Measurements from ENCODE around the gene RNF220.

RNF220 gene

GRCh38 chr1:44546403-44547053 lies 141.5 kb downstream of the RNF220 start:
- in situ Hi-C loops (cut with MboI; ENCODE audit: low pct_unique_long_range_greater_than_20kb, low sequenced_read_pairs, unreplicated experiment): no loop called here
- DNase-seq (ENCODE audit: low spot score): peak; percentile 38
- TF ChIP-seq, protein P1, sequence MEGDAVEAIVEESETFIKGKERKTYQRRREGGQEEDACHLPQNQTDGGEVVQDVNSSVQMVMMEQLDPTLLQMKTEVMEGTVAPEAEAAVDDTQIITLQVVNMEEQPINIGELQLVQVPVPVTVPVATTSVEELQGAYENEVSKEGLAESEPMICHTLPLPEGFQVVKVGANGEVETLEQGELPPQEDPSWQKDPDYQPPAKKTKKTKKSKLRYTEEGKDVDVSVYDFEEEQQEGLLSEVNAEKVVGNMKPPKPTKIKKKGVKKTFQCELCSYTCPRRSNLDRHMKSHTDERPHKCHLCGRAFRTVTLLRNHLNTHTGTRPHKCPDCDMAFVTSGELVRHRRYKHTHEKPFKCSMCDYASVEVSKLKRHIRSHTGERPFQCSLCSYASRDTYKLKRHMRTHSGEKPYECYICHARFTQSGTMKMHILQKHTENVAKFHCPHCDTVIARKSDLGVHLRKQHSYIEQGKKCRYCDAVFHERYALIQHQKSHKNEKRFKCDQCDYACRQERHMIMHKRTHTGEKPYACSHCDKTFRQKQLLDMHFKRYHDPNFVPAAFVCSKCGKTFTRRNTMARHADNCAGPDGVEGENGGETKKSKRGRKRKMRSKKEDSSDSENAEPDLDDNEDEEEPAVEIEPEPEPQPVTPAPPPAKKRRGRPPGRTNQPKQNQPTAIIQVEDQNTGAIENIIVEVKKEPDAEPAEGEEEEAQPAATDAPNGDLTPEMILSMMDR (IDR thresholded peaks at IDR 0.05; ENCODE audit: extremely low read depth, insufficient read depth, missing control alignments): peak; percentile 29

DNA sequence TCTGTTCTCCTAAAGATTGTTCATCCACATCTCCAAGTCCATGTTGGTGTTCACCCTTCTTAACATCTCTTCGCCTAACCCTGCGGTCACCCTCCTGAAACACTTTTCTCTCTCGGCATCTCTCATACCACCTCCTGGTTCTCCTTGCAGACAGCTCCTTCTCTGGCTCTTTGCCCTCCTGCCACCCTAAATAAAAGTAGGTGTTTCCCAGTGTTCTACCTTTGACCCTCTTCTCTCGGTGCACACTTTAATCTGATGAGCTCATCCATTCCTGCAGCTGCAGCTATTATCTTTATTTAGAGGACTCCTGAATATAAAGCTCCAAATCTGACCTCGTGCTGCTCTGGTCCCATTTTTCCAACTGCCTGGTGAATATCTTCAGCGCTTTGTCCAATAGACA lies 142.3 kb downstream of the RNF220 start:
- in situ Hi-C loops (cut with MboI; ENCODE audit: low pct_unique_long_range_greater_than_20kb, low sequenced_read_pairs, unreplicated experiment): no loop called here

GRCh38 chr1:44547837-44548236 lies 142.8 kb downstream of the RNF220 start:
- in situ Hi-C loops (cut with MboI; ENCODE audit: low pct_unique_long_range_greater_than_20kb, low sequenced_read_pairs, unreplicated experiment): no loop called here
- no peak for DNase-seq (ENCODE audit: low spot score)
- TF ChIP-seq, protein P1 (IDR thresholded peaks at IDR 0.05; ENCODE audit: extremely low read depth, insufficient read depth, missing control alignments): no peak

More for the DNA sequence above, 142.3 kb downstream of the RNF220 start:
- TF ChIP-seq, protein P1 (IDR thresholded peaks at IDR 0.05; ENCODE audit: extremely low read depth, insufficient read depth, missing control alignments): no peak
- no peak for DNase-seq (ENCODE audit: low spot score)

GRCh38 chr1:44549510-44549909 lies 144.5 kb downstream of the RNF220 start:
- in situ Hi-C loops (cut with MboI; ENCODE audit: low pct_unique_long_range_greater_than_20kb, low sequenced_read_pairs, unreplicated experiment): no loop called here
- DNase-seq (ENCODE audit: low spot score): no peak
- TF ChIP-seq, protein P1 (IDR thresholded peaks at IDR 0.05; ENCODE audit: extremely low read depth, insufficient read depth, missing control alignments): no peak

GRCh38 chr1:44553127-44553758 lies 148.2 kb downstream of the RNF220 start:
- in situ Hi-C loops (cut with MboI; ENCODE audit: low pct_unique_long_range_greater_than_20kb, low sequenced_read_pairs, unreplicated experiment): no loop called here
- TF ChIP-seq, protein P1 (IDR thresholded peaks at IDR 0.05; ENCODE audit: extremely low read depth, insufficient read depth, missing control alignments): no peak
- DNase-seq (ENCODE audit: low spot score): no peak

DNA sequence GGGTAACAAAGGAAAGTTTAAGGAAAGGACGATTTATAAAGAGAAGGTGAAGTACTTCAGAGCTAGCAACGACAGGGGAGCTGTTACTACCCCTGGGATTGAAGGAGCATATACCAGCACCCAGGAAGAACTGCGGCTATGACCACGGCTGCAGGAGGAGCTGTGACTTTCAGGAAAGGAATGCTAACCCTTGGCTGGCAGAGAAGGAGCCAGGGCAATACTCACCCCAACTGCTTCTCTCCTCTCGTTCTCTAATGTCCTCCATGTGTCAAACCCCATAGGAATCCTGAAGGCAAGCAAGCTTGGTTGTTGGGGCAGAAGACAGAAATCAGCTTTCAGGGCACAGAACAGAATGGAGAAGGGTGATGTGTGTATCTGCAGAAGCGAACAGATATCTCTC lies 148.7 kb downstream of the RNF220 start:
- in situ Hi-C loops (cut with MboI; ENCODE audit: low pct_unique_long_range_greater_than_20kb, low sequenced_read_pairs, unreplicated experiment): no loop called here
- TF ChIP-seq, protein P1 (IDR thresholded peaks at IDR 0.05; ENCODE audit: extremely low read depth, insufficient read depth, missing control alignments): no peak
- no peak for DNase-seq (ENCODE audit: low spot score)

Data from GM13977 (cell line).